HEK293T (cell line): ENCODE results near the gene MADD.

Experiments used
- CTCF ChIA-PET: fragments of 350-600 bp; formaldehyde crosslinking; extraction: SDS; loops from one replicate; lab custom pipeline; 2021; ENCODE audit warnings: antibody characterized with exemption, inconsistent platforms; lab: Yijun Ruan, JAX
- POLR2A ChIA-PET: fragments of 350-600 bp; formaldehyde crosslinking; extraction: SDS; loops from one replicate; lab custom pipeline; 2020; ENCODE audit warnings: antibody characterized with exemption, inconsistent platforms; lab: Yijun Ruan, JAX
- DNase-seq: peaks from one replicate; pipeline ENCODE4 v3.0.0; 2012; ENCODE audit warnings: mixed read lengths; ENCODE audit errors: extremely low spot score
- ARNT ChIP-seq: fragments of 450-650 bp; IDR thresholded peaks from 2 replicates; pipeline ENCODE4 v1.6.1; 2017; ENCODE audit warnings: mild to moderate bottlenecking
- BHLHE40 ChIP-seq: fragments of 450-650 bp; IDR thresholded peaks from 2 replicates; pipeline ENCODE4 v1.6.1; 2016; ENCODE audit warnings: mild to moderate bottlenecking, moderate library complexity, borderline replicate concordance
- CTBP1 ChIP-seq: fragments of 450-650 bp; IDR thresholded peaks from 2 replicates; pipeline ENCODE4 v1.6.1; 2016; ENCODE audit warnings: borderline replicate concordance
- ELF4 ChIP-seq: fragments of 450-650 bp; IDR thresholded peaks from 2 replicates; pipeline ENCODE4 v1.6.1; 2017; ENCODE audit warnings: antibody characterized with exemption
- FOXA1 ChIP-seq: fragments of 450-650 bp; IDR thresholded peaks from 2 replicates; pipeline ENCODE4 v1.6.1; 2016; ENCODE audit warnings: mild to moderate bottlenecking
- FOXK2 ChIP-seq: fragments of 450-650 bp; IDR thresholded peaks from 2 replicates; pipeline ENCODE4 v1.6.1; 2016; ENCODE audit warnings: mild to moderate bottlenecking
- FOXM1 ChIP-seq: fragments of 450-650 bp; IDR thresholded peaks from 2 replicates; pipeline ENCODE4 v1.6.1; 2017; ENCODE audit warnings: mild to moderate bottlenecking, borderline replicate concordance
- HDGF ChIP-seq: fragments of 450-650 bp; IDR thresholded peaks from 2 replicates; pipeline ENCODE4 v1.6.1; 2017; ENCODE audit warnings: antibody characterized with exemption, borderline replicate concordance
- L3MBTL2 ChIP-seq: fragments of 450-650 bp; conservative IDR thresholded peaks from 2 replicates; pipeline ENCODE4 v1.6.1; 2016; ENCODE audit warnings: mild to moderate bottlenecking
- LEF1 ChIP-seq: fragments of 450-650 bp; IDR thresholded peaks from 2 replicates; pipeline ENCODE4 v1.6.1; 2017; ENCODE audit warnings: mild to moderate bottlenecking, borderline replicate concordance
- NFRKB ChIP-seq: fragments of 450-650 bp; IDR thresholded peaks from 2 replicates; pipeline ENCODE4 v1.6.1; 2016; ENCODE audit warnings: mild to moderate bottlenecking, moderate library complexity
- SP1 ChIP-seq: fragments of 450-650 bp; IDR thresholded peaks from 2 replicates; pipeline ENCODE4 v1.6.1; 2017
- SUZ12 ChIP-seq: fragments of 450-650 bp; IDR thresholded peaks from 2 replicates; pipeline ENCODE4 v1.6.1; 2016; ENCODE audit warnings: mild to moderate bottlenecking
- TARDBP ChIP-seq: fragments of 450-650 bp; IDR thresholded peaks from 2 replicates; pipeline ENCODE4 v1.6.1; 2016
- ZNF384 ChIP-seq: fragments of 450-650 bp; IDR thresholded peaks from 2 replicates; pipeline ENCODE4 v1.6.1; 2016
- TF ChIP-seq, protein P1 (sequence below): fragments of 450-650 bp; IDR thresholded peaks from 2 replicates; pipeline ENCODE4 v1.6.1; 2016

The MADD gene

DNA sequence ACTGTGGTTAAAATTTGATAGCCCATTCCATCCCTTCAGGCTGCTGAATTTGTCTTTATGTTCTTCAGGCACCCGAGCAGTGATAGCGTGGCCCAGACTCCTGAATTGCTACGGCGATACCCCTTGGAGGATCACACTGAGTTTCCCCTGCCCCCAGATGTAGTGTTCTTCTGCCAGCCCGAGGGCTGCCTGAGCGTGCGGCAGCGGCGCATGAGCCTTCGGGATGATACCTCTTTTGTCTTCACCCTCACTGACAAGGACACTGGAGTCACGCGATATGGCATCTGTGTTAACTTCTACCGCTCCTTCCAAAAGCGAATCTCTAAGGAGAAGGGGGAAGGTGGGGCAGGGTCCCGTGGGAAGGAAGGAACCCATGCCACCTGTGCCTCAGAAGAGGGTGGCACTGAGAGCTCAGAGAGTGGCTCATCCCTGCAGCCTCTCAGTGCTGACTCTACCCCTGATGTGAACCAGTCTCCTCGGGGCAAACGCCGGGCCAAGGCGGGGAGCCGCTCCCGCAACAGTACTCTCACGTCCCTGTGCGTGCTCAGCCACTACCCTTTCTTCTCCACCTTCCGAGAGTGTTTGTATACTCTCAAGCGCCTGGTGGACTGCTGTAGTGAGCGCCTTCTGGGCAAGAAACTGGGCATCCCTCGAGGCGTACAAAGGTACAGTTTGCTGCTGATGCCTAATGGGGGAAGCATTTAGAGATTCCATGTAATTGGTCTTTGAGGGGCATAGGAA lies 4.7 kb downstream of the MADD start:
- ChIA-PET CTCF (no interaction called here), POLR2A (interaction anchor here (0.7 to 1.1 kb wide), 2 partner anchors 10 to 11 kb away, joined by 3 to 5 read pairs; no protein-coding TSS in a partner anchor)
- DNase-seq = no peak
- TF ChIP-seq HDGF = no peak
- TF ChIP-seq ARNT = no peak
- TF ChIP-seq FOXM1 = no peak
- TF ChIP-seq SP1 = no peak
- TF ChIP-seq BHLHE40 = no peak
- no peak for TF ChIP-seq LEF1
- TF ChIP-seq TARDBP = no peak
- TF ChIP-seq L3MBTL2 = no peak
- TF ChIP-seq CTBP1 = no peak
- TF ChIP-seq ZNF384 = no peak
- no peak for TF ChIP-seq ELF4
- TF ChIP-seq, protein P1, sequence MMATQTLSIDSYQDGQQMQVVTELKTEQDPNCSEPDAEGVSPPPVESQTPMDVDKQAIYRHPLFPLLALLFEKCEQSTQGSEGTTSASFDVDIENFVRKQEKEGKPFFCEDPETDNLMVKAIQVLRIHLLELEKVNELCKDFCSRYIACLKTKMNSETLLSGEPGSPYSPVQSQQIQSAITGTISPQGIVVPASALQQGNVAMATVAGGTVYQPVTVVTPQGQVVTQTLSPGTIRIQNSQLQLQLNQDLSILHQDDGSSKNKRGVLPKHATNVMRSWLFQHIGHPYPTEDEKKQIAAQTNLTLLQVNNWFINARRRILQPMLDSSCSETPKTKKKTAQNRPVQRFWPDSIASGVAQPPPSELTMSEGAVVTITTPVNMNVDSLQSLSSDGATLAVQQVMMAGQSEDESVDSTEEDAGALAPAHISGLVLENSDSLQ = no peak
- TF ChIP-seq NFRKB = no peak
- TF ChIP-seq FOXK2 = no peak
- TF ChIP-seq SUZ12 = no peak

DNA sequence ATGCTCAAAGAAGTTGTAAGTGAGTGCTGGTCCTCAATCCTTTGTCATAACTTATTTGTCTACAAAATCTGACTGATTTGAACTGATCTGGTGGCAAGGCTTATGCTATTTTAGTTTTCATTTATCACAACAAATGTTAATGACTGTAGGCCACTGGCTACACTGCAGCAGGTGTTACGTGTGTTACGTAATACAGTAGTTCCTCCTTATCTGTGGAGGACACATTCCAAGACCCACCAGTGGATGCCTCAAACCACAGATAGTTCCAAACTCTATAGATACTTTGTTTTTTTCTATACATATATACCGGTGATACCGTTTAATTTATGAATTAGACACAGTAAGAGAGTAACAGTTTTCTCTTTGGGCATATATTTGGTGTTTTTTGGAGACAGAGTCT lies 7.0 kb downstream of the MADD start:
- CTCF ChIA-PET = no interaction called here

DNA sequence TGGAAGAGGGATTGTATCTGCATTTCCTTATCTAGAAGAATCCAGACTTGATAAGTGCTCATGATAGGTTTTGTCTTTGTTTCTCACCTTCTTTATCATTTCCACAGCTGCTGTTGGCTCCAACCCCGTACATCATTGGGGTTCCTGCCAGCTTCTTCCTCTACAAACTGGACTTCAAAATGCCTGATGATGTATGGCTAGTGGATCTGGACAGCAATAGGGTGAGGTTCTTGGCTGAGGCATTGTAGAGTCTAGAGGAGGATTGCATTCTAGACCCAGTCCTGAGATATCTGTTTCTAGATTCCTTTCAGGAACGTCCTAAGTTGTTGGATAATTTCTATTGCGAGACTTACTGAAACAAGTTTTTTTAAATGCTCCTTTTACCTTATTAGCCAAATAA lies 8.1 kb downstream of the MADD start:
- CTCF ChIA-PET = no interaction called here
- POLR2A ChIA-PET = no interaction called here
- DNase-seq = no peak
- TF ChIP-seq FOXA1 (no peak), SUZ12 (no peak), LEF1 (no peak)

More for the DNA sequence above, 7.0 kb downstream of the MADD start:
- TF ChIP-seq FOXK2 (no peak), FOXA1 (no peak), ELF4 (no peak), ZNF384 (no peak), ARNT (no peak), LEF1 (no peak), BHLHE40 (no peak), TARDBP (no peak), HDGF (no peak), SP1 (no peak), NFRKB (no peak), L3MBTL2 (no peak), SUZ12 (no peak), CTBP1 (no peak), FOXM1 (no peak)
- TF ChIP-seq, protein P1 = no peak
- POLR2A ChIA-PET = no interaction called here
- DNase-seq = no peak

DNA sequence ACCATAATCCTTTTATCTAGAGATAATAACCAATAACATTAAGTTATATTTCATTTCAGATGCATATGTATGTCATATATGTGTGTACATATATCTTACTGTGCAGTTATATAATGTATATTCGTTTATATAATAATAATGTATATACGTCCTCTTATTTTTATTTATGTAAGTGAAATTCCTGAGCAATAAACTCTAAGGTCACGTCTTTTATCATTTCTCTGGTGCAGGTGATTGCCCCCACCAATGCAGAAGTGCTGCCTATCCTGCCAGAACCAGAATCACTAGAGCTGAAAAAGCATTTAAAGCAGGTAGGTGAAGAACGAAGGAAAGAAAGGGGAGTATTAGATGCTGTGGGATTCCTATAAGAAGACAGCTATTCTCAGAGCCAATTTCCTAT lies 8.8 kb downstream of the MADD start:
- no peak for DNase-seq
- CTCF ChIA-PET = no interaction called here
- TF ChIP-seq FOXK2 = no peak
- TF ChIP-seq ZNF384 = no peak
- TF ChIP-seq CTBP1 = no peak
- TF ChIP-seq NFRKB = no peak
- TF ChIP-seq L3MBTL2 = no peak
- no peak for TF ChIP-seq TARDBP
- no peak for TF ChIP-seq ELF4
- TF ChIP-seq, protein P1 = no peak
- TF ChIP-seq FOXA1 = no peak
- no peak for TF ChIP-seq FOXM1
- POLR2A ChIA-PET = no interaction called here

DNA sequence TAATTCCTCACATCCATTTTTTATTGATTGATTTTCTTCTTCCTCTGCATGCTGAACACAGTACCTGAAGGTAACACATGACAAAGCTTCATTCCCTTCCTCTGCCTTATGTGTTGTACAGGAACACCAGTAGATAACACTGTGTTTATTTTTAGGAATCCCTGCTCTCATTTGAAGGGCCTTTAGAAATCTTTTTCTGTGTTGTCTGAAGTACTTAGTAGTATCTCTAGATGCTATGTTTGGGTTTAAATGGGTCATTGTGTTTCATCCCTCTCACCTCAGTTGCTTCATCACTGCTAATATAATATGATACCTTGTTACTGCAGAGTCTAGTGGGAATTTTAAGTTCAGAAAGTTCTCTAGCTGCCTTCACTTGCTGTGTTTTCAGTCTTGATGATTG lies 10.2 kb downstream of the MADD start:
- ChIA-PET CTCF (no interaction called here), POLR2A (interaction anchor here (1.0 kb wide), 1 partner anchor 9 kb away, joined by 4 read pairs; no protein-coding TSS in a partner anchor)
- TF ChIP-seq LEF1 = no peak
- no peak for TF ChIP-seq SUZ12
- TF ChIP-seq CTBP1 = no peak
- no peak for TF ChIP-seq L3MBTL2
- no peak for TF ChIP-seq FOXK2
- no peak for TF ChIP-seq ELF4
- TF ChIP-seq BHLHE40 = no peak
- TF ChIP-seq ARNT = no peak
- no peak for TF ChIP-seq FOXM1
- no peak for TF ChIP-seq NFRKB
- no peak for TF ChIP-seq HDGF
- TF ChIP-seq, protein P1 = no peak
- TF ChIP-seq ZNF384 = no peak
- no peak for TF ChIP-seq TARDBP
- no peak for TF ChIP-seq FOXA1
- DNase-seq = no peak
